ENCODE results near the gene TAS1R2. TPM values are rescaled to one million over a fixed set of nuclear protein-coding genes. Genes with fewer than 3 reads are reported as not detected.

Gene TAS1R2
- total and polyA plus RNA-seq, 2 of the 4 experiments (the other 2 are of a cell fraction): not detected

DNA sequence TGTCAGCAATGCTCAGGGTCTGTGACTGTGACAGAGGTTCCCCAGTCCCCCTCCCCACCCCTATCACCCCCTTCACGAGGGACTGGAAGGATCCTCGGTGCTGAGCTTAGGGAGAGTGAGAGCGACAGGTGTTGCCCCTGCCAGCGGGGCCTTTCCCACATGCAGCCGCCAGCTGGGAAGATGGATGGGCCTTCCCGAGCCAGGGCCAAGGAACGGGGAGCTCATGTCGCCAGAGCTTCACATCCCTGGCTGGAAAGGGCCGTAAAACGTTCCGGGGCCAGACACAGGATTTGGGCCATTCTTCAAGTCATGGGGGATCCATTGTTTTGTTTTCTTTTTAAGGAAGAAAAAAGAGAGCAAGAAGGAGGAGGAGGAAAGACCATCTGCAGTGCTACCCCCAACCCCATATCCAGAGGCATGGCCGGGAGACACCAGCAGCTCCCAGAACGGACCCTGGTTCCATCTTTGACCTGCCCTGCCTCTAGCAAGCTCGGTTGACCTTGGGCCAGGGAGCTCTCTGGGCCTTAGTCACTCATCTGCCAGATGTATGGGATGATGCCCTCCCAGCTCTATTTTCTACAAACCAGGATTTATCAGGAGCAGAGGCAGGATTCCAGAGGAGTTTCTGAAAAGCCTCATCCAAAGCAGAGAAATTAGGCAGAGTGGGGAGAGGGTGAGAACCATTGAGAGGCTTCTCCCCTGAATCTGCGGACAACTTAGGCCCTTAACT, 54.1 kb downstream of the TAS1R2 start:
- no peak overlapping the region for H4K91ac ChIP-seq (ENCODE audit: insufficient read depth, low read depth, low read length)
- no peak overlapping the region for H3K18ac ChIP-seq (ENCODE audit: low read depth, low read length)
- no peak for TF ChIP-seq MAZ (IDR thresholded peaks at IDR 0.05; ENCODE audit: borderline replicate concordance, low read depth, low read length)
- TF ChIP-seq BHLHE40 (IDR thresholded peaks at IDR 0.05; ENCODE audit: low read depth, low read length): no peak
- TF ChIP-seq MXI1 (IDR thresholded peaks at IDR 0.05; ENCODE audit: borderline replicate concordance, low read depth, low read length): no peak
- no peak for TF ChIP-seq FOS (IDR thresholded peaks at IDR 0.05; ENCODE audit: low read depth, low read length)
- TF ChIP-seq MAFK (IDR thresholded peaks at IDR 0.05; ENCODE audit: low read depth, low read length): no peak
- TF ChIP-seq, protein P1, sequence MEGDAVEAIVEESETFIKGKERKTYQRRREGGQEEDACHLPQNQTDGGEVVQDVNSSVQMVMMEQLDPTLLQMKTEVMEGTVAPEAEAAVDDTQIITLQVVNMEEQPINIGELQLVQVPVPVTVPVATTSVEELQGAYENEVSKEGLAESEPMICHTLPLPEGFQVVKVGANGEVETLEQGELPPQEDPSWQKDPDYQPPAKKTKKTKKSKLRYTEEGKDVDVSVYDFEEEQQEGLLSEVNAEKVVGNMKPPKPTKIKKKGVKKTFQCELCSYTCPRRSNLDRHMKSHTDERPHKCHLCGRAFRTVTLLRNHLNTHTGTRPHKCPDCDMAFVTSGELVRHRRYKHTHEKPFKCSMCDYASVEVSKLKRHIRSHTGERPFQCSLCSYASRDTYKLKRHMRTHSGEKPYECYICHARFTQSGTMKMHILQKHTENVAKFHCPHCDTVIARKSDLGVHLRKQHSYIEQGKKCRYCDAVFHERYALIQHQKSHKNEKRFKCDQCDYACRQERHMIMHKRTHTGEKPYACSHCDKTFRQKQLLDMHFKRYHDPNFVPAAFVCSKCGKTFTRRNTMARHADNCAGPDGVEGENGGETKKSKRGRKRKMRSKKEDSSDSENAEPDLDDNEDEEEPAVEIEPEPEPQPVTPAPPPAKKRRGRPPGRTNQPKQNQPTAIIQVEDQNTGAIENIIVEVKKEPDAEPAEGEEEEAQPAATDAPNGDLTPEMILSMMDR (conservative IDR thresholded peaks at IDR 0.05; ENCODE audit: low read depth, low read length): no peak
- no peak for TF ChIP-seq RAD21 (IDR thresholded peaks at IDR 0.05; ENCODE audit: low read length)
- no peak for TF ChIP-seq CEBPB (IDR thresholded peaks at IDR 0.05; ENCODE audit: low read depth, low read length)
- TF ChIP-seq CHD1 (IDR thresholded peaks at IDR 0.05; ENCODE audit: low read depth, low read length): no peak
- TF ChIP-seq, protein P2, sequence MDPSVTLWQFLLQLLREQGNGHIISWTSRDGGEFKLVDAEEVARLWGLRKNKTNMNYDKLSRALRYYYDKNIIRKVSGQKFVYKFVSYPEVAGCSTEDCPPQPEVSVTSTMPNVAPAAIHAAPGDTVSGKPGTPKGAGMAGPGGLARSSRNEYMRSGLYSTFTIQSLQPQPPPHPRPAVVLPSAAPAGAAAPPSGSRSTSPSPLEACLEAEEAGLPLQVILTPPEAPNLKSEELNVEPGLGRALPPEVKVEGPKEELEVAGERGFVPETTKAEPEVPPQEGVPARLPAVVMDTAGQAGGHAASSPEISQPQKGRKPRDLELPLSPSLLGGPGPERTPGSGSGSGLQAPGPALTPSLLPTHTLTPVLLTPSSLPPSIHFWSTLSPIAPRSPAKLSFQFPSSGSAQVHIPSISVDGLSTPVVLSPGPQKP (IDR thresholded peaks at IDR 0.05; ENCODE audit: borderline replicate concordance, low read depth, low read length): no peak
- TF ChIP-seq POLR2A (IDR thresholded peaks at IDR 0.05; ENCODE audit: low read depth, low read length): no peak
- TF ChIP-seq RFX5 (IDR thresholded peaks at IDR 0.05; ENCODE audit: low read depth, low read length): no peak
- no peak for TF ChIP-seq SMC3 (IDR thresholded peaks at IDR 0.05; ENCODE audit: low read depth, low read length)
- TF ChIP-seq RCOR1 (IDR thresholded peaks at IDR 0.05; ENCODE audit: insufficient replicate concordance, low read length): no peak
- TF ChIP-seq, protein P3, sequence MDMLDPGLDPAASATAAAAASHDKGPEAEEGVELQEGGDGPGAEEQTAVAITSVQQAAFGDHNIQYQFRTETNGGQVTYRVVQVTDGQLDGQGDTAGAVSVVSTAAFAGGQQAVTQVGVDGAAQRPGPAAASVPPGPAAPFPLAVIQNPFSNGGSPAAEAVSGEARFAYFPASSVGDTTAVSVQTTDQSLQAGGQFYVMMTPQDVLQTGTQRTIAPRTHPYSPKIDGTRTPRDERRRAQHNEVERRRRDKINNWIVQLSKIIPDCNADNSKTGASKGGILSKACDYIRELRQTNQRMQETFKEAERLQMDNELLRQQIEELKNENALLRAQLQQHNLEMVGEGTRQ (IDR thresholded peaks at IDR 0.05; ENCODE audit: low read depth, low read length): no peak
- TF ChIP-seq NFE2L2 (IDR thresholded peaks at IDR 0.05; ENCODE audit: low read depth, low read length): no peak
- H2BK15ac ChIP-seq (ENCODE audit: low read depth, low read length): no peak overlapping the region
- H4K8ac ChIP-seq (ENCODE audit: low read depth in 2 of 2, low read length in 2 of 2): no peak overlapping the region
- WGBS, 2 experiments (ENCODE audit: extremely low coverage in 2 of 2, insufficient read length in 1 of 2): 11% methylated on average over 5 of the region's 15 CpGs; no CpG with 5 or more reads in 1 of the 2 experiments
- no TSS peak for BruUV-seq (replicated peaks)
- H3K9ac ChIP-seq (ENCODE audit: low read depth, low read length): no peak overlapping the region
- no peak overlapping the region for H2BK20ac ChIP-seq (ENCODE audit: low read depth, low read length)
- peaks cover 2% of the 10 kb centered on the region; the same call in 1 of the 2 replicates for H3K27me3 ChIP-seq (ENCODE audit: control insufficient read depth, insufficient read depth, low read length)
- H2BK120ac ChIP-seq (ENCODE audit: low read depth, low read length): no peak overlapping the region
- H3K23ac ChIP-seq (ENCODE audit: low read depth, low read length): no peak overlapping the region
- POLR2A ChIA-PET (ENCODE audit: unreplicated experiment): no interaction called here
- H3K4me3 ChIP-seq (ENCODE audit: insufficient read depth, low read depth, low read length): no peak overlapping the region
- no peak overlapping the region for H2AK9ac ChIP-seq (replicated peaks; ENCODE audit: low read depth, low read length, poor library complexity)
- no peak overlapping the region for H2AFZ ChIP-seq (replicated peaks; ENCODE audit: low read length, poor library complexity)
- H2AK5ac ChIP-seq (ENCODE audit: low read depth, low read length): no peak overlapping the region
- CTCF ChIA-PET: no interaction called here
- H3K36me3 ChIP-seq (ENCODE audit: control insufficient read depth, insufficient read depth, low read length): no peaks in the 10 kb centered on the region
- H4K20me1 ChIP-seq (ENCODE audit: insufficient read depth, low read length): no peaks in the 10 kb centered on the region
- no peaks in the 10 kb centered on the region for H3K9me1 ChIP-seq (ENCODE audit: insufficient read depth, low read length)
- H4K5ac ChIP-seq (ENCODE audit: low read depth, low read length): no peak overlapping the region
- H3K4me1 ChIP-seq (ENCODE audit: control insufficient read depth, insufficient read depth, low read length): no peaks in the 10 kb centered on the region
- no peak overlapping the region for H3K27ac ChIP-seq (ENCODE audit: insufficient read depth, low read length)
- ATAC-seq (ENCODE audit: low read depth) (no peak), DNase-seq (no peak)
- dilution Hi-C loops (cut with HindIII; ENCODE audit: low sequenced_read_pairs, unreplicated experiment) (no loop called here), in situ Hi-C loops (cut with MboI; ENCODE audit: low sequenced_read_pairs) (no loop called here), intact Hi-C loops (cut with micrococcal nuclease) (no loop called here)
- H3K4me2 ChIP-seq (ENCODE audit: low read depth, low read length): no peak overlapping the region
- no peaks in the 10 kb centered on the region for H3K79me1 ChIP-seq (ENCODE audit: low read depth in 1 of 2, low read length in 2 of 2)
- H3K56ac ChIP-seq (ENCODE audit: extremely low read depth, insufficient read depth, low read length): no peak overlapping the region
- no peaks in the 10 kb centered on the region for H3K9me3 ChIP-seq (ENCODE audit: control insufficient read depth, insufficient read depth, low read length)
- no peak overlapping the region for H3K14ac ChIP-seq (replicated peaks; ENCODE audit: low read depth, low read length)
- no peak overlapping the region for H2BK5ac ChIP-seq (ENCODE audit: low read depth, low read length, poor library complexity, severe bottlenecking)
- H3K4ac ChIP-seq (ENCODE audit: low read depth, low read length): no peak overlapping the region
